Activated gamma-delta T cell (primary cell): ENCODE measurements around the gene ABHD3.
A peak's percentile ranks its signal among the peaks of the same experiment; 100 is the strongest.
"Not testable (repeated sequence)": the region's sequence is repeated elsewhere in the genome, so short reads cannot be mapped to it uniquely, and the experiment has no call there.

Experiments
- DNase-seq: peaks from one replicate; lab custom pipeline; 2025; lab: John Stamatoyannopoulos, UW

ABHD3 gene

DNA sequence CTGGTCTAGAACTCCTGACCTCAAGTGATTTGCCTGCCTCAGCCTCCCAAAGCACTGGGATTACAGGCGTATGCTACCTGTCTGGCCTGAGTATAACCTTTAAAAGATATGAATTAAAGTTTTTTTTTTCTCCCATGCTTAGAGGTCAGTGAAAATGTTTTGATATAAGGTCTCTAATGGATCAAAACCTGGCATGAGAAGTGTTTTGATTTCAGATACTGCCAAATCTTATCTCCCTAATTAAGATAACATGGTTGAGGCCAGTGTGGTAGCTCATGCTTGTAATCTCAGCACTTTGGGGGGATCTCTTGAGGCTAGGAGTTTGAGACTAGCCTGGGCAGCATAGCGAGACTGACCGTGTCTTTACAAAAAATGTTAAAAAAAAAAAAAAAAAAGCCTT lies 51.2 kb downstream of the ABHD3 start:
- no peak for DNase-seq

DNA sequence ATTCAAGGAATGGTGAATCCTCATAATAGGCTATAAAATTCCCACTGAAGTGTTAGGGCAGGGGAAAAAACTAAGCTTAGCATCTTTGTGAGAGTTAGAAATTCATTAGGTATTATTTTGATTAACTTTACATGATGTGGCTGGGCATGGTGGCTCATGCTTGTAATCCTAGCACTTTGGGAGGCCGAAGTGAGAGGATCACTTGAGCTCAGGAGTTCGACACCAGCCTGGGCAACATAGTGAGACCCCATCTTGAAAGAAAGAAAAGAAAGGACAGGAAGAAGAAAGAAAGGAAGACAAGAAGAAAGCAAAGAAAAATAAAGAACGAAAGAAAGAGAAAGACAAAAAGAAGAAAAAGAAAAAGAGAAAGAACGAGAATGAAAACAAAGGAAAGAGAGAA lies 52.5 kb downstream of the ABHD3 start:
- no peak for DNase-seq

DNA sequence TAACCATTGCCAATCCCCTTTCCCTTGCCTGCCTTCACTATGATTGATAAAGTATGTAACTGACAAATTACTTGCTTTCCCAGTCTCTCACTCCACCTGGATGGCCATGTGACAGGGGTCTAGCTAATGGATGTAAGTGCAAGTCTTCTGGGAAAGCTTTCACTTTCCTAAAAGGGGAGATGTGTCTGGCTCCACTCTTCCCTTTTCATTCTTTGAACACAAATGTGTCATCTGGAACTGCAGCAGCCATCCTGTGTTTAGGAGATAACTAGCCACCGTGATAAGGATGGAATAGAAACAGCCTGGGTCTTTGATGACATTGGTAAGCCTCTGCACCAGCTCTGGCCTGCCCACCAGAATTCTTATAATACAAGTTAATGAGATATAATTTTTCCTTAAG lies 54.3 kb downstream of the ABHD3 start:
- no peak for DNase-seq

DNA sequence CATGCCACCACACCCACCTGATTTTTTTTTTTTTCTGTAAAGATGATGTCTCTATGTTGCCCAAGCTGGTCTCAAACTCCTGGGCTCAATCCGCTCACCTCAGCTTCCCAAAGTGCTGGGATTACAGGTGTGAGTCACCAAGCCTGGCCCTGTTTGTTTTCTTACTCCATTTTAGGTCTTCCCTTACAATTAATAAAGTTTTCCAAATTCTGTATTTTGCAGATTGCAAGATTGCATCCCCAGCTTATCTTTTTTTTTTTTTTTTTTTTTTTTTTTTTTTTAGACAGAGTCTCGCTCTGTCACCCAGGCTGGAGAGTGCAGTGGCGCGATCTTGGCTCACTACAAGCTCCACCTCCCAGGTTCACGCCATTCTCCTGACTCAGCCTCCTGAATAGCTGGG lies 64.2 kb downstream of the ABHD3 start:
- DNase-seq: not testable (repeated sequence)

DNA sequence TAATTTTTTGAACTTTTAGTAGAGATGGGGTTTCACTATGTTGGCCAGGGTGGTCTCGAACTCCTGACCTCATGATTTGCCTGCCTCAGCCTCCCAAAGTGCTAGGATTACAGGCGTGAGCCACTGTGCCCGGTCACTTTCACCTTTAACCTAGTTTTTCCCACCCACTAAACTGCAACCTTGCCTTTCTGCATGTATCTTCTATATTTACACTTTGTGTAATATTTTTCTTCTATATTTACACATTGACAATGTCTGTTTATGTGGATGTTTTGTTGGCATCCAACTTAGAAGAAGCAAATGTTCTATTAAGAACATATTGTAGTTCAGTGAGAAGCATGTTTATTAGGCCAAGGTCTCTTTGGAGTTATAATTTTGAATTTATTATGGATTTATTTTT lies 65.8 kb downstream of the ABHD3 start:
- DNase-seq: no peak

DNA sequence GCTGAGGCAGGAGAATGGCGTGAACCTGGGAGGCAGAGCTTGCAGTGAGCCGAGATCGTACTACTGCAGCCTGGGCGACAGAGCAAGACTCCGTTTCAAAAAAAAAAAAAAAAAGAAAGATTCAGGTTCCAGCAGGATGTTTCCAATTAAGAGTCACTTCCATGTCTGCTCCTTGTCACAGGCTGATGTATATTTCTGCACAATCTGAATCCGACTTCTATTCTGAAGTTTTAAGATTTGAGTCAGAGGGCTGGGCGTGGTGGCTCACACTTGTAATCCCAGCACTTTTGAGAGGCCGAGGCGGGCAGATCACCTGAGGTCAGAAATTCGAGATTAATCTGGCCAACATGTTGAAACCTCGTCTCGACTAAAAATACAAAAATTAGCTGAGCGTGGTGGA lies 67.8 kb downstream of the ABHD3 start:
- DNase-seq: no peak

DNA sequence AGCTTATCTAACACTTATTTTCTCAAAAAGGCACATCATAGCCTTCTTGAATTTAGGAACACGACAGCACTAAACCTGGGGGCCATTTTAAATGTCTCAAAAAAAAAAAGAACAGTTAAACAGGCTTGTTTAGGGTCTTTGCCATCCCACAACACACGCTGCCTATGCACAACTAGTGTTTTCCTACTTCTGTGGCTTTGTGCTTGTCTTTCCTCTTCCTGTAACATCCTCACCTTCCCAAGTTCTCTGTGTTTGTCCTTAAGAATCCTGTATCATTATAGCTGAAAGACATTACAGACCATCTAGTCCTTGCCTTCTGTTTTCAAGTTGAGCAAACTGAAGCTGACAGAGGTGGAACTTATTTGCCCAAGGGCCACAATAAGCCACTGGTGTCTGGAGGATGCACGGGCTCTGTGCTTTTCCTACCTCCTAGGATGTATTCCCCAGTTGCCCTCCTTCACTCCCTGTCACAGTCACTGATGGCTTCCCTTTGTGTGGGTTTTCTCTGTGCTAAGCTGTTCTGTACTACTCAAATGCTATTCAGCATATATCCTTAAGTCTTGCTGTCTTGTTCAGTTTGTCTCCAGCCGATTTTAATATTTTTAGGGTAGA lies 69.9 kb downstream of the ABHD3 start:
- DNase-seq: no peak

DNA sequence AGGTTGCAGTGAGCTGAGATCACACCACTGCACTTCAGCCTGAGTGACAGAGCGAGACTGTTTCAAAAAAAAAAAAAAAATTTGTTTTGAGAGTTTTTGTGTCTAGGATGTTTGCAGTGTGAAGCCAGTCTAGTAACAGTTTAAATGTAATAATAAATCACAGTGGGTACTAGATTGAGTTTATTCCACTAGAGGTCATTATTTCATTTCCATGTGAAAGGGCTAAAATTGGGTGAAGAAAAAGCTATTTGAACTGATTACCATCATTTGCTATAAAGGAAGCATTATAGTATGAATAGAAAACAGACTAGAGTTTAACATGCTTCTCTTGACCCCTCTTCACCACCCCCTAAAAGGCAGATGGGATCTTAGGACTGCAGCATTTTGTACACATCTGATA lies 72.2 kb downstream of the ABHD3 start:
- no peak for DNase-seq

DNA sequence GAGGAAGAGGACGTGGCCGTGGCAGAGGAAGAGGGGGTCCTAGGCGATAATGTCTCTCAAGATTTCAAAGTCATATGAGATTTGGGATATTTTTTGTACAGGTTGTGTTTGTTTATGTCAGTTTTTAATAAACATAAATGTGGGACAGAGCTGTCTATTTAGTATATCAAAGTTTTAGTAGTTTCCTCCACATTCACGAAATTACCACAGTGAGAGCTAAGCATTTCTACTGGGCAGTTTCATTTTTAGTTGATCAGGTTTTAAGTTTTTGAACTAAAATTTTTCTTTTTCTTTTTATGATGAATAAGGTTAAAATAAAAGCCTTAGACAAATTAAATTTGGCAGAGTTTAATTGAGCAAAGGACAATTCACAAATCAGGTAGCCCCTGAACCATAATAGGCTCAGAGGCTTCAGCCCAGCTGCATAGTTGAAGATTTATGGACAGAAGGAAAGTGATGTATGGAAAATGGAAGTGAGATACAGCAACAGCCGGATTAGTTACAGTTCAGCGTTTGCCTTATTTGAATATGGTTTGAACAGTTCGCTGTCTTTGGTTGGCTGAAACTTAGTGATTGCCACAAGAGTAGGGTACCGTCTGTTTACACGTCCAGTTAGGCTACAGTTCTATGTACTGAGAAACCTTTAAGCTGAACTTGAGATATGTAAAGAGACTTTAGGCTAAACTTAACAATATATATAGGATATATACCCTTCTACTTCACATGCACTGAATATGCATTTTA lies 75.3 kb downstream of the ABHD3 start:
- DNase-seq: no peak

DNA sequence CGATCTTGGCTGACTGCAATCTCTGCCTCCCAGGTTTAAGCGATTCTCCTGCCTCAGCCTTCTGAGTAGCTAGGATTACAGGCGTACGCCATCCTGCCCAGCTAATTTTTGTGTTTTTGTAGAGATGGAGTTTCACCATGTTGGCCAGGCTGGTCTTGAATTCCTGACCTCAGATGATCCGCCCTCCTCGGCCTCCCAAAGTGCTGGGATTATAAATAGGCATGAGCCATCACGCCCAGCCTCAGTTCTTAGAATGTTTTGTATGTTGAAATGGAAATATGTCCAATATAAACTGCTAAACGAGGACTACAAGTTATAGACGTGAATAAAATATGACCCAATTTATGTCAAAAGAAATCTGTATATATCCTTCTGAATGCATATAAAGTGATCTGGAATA lies 82.9 kb downstream of the ABHD3 start:
- not testable (repeated sequence) for DNase-seq

DNA sequence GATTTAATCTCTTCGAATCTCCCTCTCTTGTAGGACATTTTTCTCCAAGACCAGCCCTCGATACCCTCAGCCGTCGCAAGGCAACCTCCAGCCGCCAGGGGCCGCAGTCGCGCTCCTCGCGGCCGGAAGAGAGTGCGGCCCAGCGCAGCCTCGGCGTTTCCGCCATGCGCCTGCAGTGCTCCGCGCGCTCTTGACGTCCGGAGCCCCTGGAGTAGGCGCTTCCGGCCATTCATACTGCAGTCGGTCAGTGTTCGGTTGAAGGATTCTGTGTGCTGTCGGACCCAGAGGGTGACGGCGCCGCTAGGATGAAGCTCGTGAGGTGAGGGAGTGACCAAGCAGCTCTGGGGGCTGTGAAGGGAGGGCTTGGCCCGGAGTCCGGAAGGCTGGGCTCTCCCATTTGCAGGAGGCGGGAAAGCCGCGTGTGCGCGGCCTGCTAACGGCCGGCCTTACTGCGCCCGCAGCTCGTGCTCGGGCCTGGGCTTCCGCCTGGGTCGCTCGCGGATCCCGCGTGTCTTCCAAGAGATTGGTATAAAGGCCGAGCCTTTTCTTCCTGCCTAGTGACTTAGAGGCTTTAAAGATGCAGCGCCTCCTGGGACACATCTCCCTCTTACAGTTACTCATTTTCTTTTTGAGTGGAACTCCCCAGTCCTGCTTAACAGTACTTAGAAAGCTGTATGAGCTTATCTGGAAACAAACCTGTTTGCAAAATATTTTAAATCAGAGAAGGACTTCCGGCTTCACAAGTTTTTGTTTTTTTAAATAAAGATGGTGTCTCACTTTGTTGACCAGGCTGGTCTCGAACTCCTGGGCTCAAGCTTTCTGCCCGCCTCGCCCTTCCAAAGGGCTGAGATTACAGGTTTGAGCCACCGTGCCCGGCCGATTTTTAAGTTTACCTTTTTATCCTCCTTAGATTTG lies 92.2 kb downstream of the ABHD3 start, which contains the start of gene SNRPD1:
SNRPD1 (plus strand) TSS at position 190 of the 915 bp plus-strand sequence; CDS start at position 306, 116 bp downstream.
- peak; percentile 76 for DNase-seq

DNA sequence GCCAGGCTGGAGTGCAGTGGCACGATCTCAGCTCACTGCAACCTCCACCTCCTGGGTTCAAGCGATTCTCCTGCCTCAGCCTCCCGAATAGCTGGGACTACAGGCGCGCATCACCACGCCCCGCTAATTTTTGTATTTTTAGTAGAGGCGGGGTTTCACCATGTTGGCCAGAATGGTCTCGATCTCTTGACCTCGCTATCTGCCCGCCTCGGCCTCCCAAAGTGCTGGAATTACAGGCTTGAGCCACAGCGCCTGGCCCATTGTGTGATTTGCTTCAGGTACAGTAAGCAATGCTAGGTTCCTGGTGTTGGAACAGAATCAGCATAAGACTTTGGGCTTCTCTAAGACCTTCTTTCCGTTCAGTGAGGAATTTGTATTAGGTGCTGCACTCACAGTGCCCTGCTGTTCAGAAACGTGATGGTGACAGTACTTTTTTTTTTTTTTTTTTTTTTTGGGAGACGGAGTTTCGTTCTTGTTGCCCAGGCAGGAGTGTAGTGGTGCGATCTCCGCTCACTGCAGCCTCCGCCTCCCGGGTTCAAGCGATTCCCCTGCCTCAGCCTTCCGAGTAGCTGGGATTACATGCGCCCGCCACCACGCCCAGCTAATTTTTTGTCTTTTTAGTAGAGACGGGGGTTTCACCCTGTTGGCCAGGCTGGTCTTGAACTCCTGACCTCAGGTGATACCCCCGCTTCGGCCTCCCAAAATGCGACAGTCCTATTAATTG lies 93.0 kb downstream of the ABHD3 start:
- not testable (repeated sequence) for DNase-seq

DNA sequence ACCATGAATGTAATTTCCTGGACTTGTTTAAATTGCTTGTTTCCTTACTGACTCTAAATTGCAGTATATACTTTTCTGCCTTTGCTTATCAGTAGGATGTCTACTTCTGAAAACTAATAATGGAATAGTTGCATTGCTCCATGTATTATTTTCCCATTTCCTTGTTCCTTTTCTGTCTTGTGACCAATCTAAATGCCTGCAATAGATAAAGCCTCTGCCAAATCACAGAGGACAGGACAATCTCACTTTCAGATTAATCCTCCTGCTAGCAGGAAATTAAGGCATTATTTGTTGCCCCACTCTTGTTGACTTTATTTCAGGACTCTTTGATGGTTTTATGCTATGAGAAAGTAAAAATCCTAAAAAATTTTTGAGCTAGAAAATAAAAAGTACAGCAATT lies 99.4 kb downstream of the ABHD3 start:
- DNase-seq: no peak

DNA sequence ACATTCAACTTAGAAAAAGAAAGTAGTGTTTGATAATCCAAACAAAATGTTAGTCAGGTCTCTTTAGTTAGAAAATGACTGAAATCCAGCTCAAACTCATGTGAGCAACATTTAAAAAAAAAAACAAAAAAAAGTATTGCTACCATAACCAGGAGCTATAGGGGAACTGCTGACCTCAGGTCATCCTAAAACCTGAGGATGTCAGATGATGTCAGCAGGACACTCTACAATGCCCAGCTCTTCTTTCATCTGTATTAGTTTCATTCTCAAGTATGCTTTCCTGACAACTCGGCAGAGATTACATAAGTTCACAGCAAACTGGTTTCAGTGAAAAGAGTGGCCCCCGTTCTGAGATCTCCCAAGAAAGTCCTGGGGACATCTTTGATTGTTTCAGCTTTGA lies 99.9 kb downstream of the ABHD3 start:
- no peak for DNase-seq

DNA sequence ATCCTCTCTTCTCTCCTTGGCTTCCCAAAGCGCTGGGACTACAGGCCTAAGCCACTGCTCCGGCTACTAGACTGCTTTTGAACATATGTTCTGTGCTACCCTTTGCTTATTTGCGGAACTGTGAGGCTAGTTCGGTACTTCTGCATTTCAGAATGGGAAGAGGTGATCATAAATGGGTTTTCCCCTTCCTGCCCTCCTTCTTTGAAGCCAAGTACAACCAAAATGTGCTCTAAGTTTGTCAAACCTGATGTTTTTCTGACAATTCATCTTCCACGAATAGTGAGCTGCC lies 102.3 kb downstream of the ABHD3 start:
- DNase-seq: no peak
